ENCODE data around the gene TTC28.

Gene TTC28

GRCh38 chr22:28015046-28015425 is 664.6 kb downstream of the TTC28 start:
- Histone ChIP-seq H3K4me3 (ENCODE audit: low read length, poor library complexity, severe bottlenecking) (no peak overlapping the region), H3K4me1 (ENCODE audit: insufficient read depth, low read length, poor library complexity, severe bottlenecking) (peaks cover 16% of the 10 kb centered on the region), H3K9me2 (replicated peaks; ENCODE audit: low read depth, low read length) (no peaks in the 10 kb centered on the region), H4K20me1 (ENCODE audit: insufficient read depth, low read length, poor library complexity, severe bottlenecking) (peaks cover 4% of the 10 kb centered on the region), H3K4me2 (ENCODE audit: low read depth, low read length, poor library complexity, severe bottlenecking) (no peak overlapping the region), H3K9me3 (ENCODE audit: insufficient read depth, low read depth, low read length) (no peaks in the 10 kb centered on the region), H3K79me2 (ENCODE audit: insufficient read depth, low read length) (no peaks in the 10 kb centered on the region), H3K9ac (ENCODE audit: low read depth, low read length, poor library complexity, severe bottlenecking) (no peak overlapping the region), H3F3A (ENCODE audit: low read depth) (no peaks in the 10 kb centered on the region), H3K27me3 (ENCODE audit: insufficient read depth, low read length, poor library complexity, severe bottlenecking) (no peaks in the 10 kb centered on the region), H2AFZ (ENCODE audit: low read length) (no peak overlapping the region), H3K36me3 (ENCODE audit: insufficient read depth, low read length) (peaks cover 46% of the 10 kb centered on the region; the same call in 1 of the 2 replicates)
- TF ChIP-seq CTCF (conservative IDR thresholded peaks at IDR 0.05; ENCODE audit: low read length) (no peak), EZH2phosphoT487 (IDR thresholded peaks at IDR 0.05; ENCODE audit: borderline replicate concordance) (no peak)

- no peak overlapping the region for H3K4me3 ChIP-seq (ENCODE audit: low read length, poor library complexity, severe bottlenecking)
- TF ChIP-seq EZH2phosphoT487 (IDR thresholded peaks at IDR 0.05; ENCODE audit: borderline replicate concordance): no peak
- no peak for TF ChIP-seq CTCF (conservative IDR thresholded peaks at IDR 0.05; ENCODE audit: low read length)
These were observed 665.2 kb downstream of the TTC28 start for GRCh38 chr22:28014211-28015045.

GRCh38 chr22:28013611-28014010 is 666.0 kb downstream of the TTC28 start:
- H3K36me3 ChIP-seq (ENCODE audit: insufficient read depth, low read length): peaks cover 58% of the 10 kb centered on the region; the same call in 1 of the 2 replicates
- no peaks in the 10 kb centered on the region for H3K9me3 ChIP-seq (ENCODE audit: insufficient read depth, low read depth, low read length)
- no peaks in the 10 kb centered on the region for H3F3A ChIP-seq (ENCODE audit: low read depth)
- H4K20me1 ChIP-seq (ENCODE audit: insufficient read depth, low read length, poor library complexity, severe bottlenecking): no peaks in the 10 kb centered on the region
- H2AFZ ChIP-seq (ENCODE audit: low read length): no peak overlapping the region
- H3K4me1 ChIP-seq (ENCODE audit: insufficient read depth, low read length, poor library complexity, severe bottlenecking): peaks cover 4% of the 10 kb centered on the region
- H3K4me2 ChIP-seq (ENCODE audit: low read depth, low read length, poor library complexity, severe bottlenecking): no peak overlapping the region
- TF ChIP-seq EZH2phosphoT487 (IDR thresholded peaks at IDR 0.05; ENCODE audit: borderline replicate concordance) (no peak), CTCF (conservative IDR thresholded peaks at IDR 0.05; ENCODE audit: low read length) (no peak)
- H3K4me3 ChIP-seq (ENCODE audit: low read length, poor library complexity, severe bottlenecking): no peak overlapping the region
- no peak overlapping the region for H3K9ac ChIP-seq (ENCODE audit: low read depth, low read length, poor library complexity, severe bottlenecking)
- no peaks in the 10 kb centered on the region for H3K9me2 ChIP-seq (replicated peaks; ENCODE audit: low read depth, low read length)
- H3K79me2 ChIP-seq (ENCODE audit: insufficient read depth, low read length): no peaks in the 10 kb centered on the region
- no peaks in the 10 kb centered on the region for H3K27me3 ChIP-seq (ENCODE audit: insufficient read depth, low read length, poor library complexity, severe bottlenecking)

More at GRCh38 chr22:28014211-28015045, 665.2 kb downstream of the TTC28 start:
- H3K4me2 ChIP-seq (ENCODE audit: low read depth, low read length, poor library complexity, severe bottlenecking): no peak overlapping the region
- no peaks in the 10 kb centered on the region for H3K9me3 ChIP-seq (ENCODE audit: insufficient read depth, low read depth, low read length)
- no peak overlapping the region for H3K9ac ChIP-seq (ENCODE audit: low read depth, low read length, poor library complexity, severe bottlenecking)
- H3K36me3 ChIP-seq (ENCODE audit: insufficient read depth, low read length): peaks cover 52% of the 10 kb centered on the region; the same call in 1 of the 2 replicates
- H2AFZ ChIP-seq (ENCODE audit: low read length): no peak overlapping the region
- H3F3A ChIP-seq (ENCODE audit: low read depth): no peaks in the 10 kb centered on the region
- H3K79me2 ChIP-seq (ENCODE audit: insufficient read depth, low read length): no peaks in the 10 kb centered on the region
- no peaks in the 10 kb centered on the region for H3K9me2 ChIP-seq (replicated peaks; ENCODE audit: low read depth, low read length)
- peaks cover 11% of the 10 kb centered on the region for H3K4me1 ChIP-seq (ENCODE audit: insufficient read depth, low read length, poor library complexity, severe bottlenecking)
- H4K20me1 ChIP-seq (ENCODE audit: insufficient read depth, low read length, poor library complexity, severe bottlenecking): peaks cover 4% of the 10 kb centered on the region
- no peaks in the 10 kb centered on the region for H3K27me3 ChIP-seq (ENCODE audit: insufficient read depth, low read length, poor library complexity, severe bottlenecking)

Data from Loucy (cell line).